ENCODE results near the gene DTX2.
"Not testable (repeated sequence)": the region's sequence is repeated elsewhere in the genome, so short reads cannot be mapped to it uniquely, and the experiment has no call there.

DTX2 gene

GRCh38 chr7:76461464-76462101, at the start of gene DTX2:
DTX2 (plus strand) TSS chr7:76461709; CDS start chr7:76480510, 18,801 bp downstream.
- DNase-seq, result not testable (repeated sequence)

- DNase-seq, result no peak
Observed at GRCh38 chr7:76412249-76412648, 49.3 kb upstream of the DTX2 start.

GRCh38 chr7:76417654-76418310, 43.7 kb upstream of the DTX2 start:
- not testable (repeated sequence) for DNase-seq

GRCh38 chr7:76421097-76421496, 40.4 kb upstream of the DTX2 start:
- DNase-seq, result not testable (repeated sequence)

- DNase-seq, result no peak
Observed at GRCh38 chr7:76423666-76424412, 37.7 kb upstream of the DTX2 start.

- DNase-seq, result no peak
Observed at GRCh38 chr7:76424413-76425111, 36.9 kb upstream of the DTX2 start, which contains the start of gene ZP3. ZP3 (plus strand) TSS chr7:76424950; CDS start chr7:76424965, 15 bp downstream.

- no peak for DNase-seq
Observed at GRCh38 chr7:76425156-76425555, 36.4 kb upstream of the DTX2 start.

- not testable (repeated sequence) for DNase-seq
Observed at GRCh38 chr7:76425558-76425957, 36.0 kb upstream of the DTX2 start.

- DNase-seq, result no peak
Observed at GRCh38 chr7:76426246-76426645, 35.3 kb upstream of the DTX2 start.

- DNase-seq, result no peak
Observed at GRCh38 chr7:76427635-76428034, 33.9 kb upstream of the DTX2 start.

- DNase-seq, result no peak
Observed at GRCh38 chr7:76428149-76428823, 33.2 kb upstream of the DTX2 start.

- no peak for DNase-seq
Observed at GRCh38 chr7:76428868-76429805, 32.4 kb upstream of the DTX2 start.

GRCh38 chr7:76430211-76430610, 31.3 kb upstream of the DTX2 start:
- DNase-seq, result no peak

GRCh38 chr7:76430836-76431235, 30.7 kb upstream of the DTX2 start:
- DNase-seq, result no peak

- DNase-seq, result peak; percentile 59
Observed at GRCh38 chr7:76437873-76438272, 23.6 kb upstream of the DTX2 start.

- not testable (repeated sequence) for DNase-seq
Observed at GRCh38 chr7:76439120-76439888, 22.2 kb upstream of the DTX2 start.

- DNase-seq, result not testable (repeated sequence)
Observed at GRCh38 chr7:76440404-76440803, 21.1 kb upstream of the DTX2 start.

GRCh38 chr7:76441792-76442191, 19.7 kb upstream of the DTX2 start:
- not testable (repeated sequence) for DNase-seq

GRCh38 chr7:76442664-76443446, 18.7 kb upstream of the DTX2 start:
- not testable (repeated sequence) for DNase-seq

- DNase-seq, result not testable (repeated sequence)
Observed at GRCh38 chr7:76443846-76444245, 17.7 kb upstream of the DTX2 start.
